GM12878 (cell line): ENCODE measurements around the gene SCYL3. TPM values are rescaled to one million over a fixed set of nuclear protein-coding genes. Genes with fewer than 3 reads are reported as not detected.

ENCODE experiments used
- ATAC-seq: fragments of 200-7000 bp; cut with Tn5 transposase; 3 replicates; pipeline ENCODE4 v1.9.1; 2020; ENCODE audit warnings: mild to moderate bottlenecking, moderate library complexity
- BruUV-seq: library from RNA; stranded (reverse); fragments of 400-500 nt; replicated peaks from 2 replicates; lab custom pipeline; 2021; lab: Mats Ljungman, UMichigan
- CTCF ChIA-PET: fragments of 300-600 bp; sonication (Branson Sonifier 250); formaldehyde crosslinking; extraction: SDS; loops from one replicate; lab custom pipeline; 2021; ENCODE audit warnings: inconsistent platforms; lab: Yijun Ruan, JAX
- POLR2A ChIA-PET: fragments of 350-600 bp; formaldehyde crosslinking; extraction: SDS; loops from one replicate; lab custom pipeline; 2021; ENCODE audit warnings: inconsistent platforms; lab: Charles Lee
- RAD21 ChIA-PET: fragments of 300-600 bp; sonication (Branson Sonifier 250); formaldehyde crosslinking; loops from one replicate; lab custom pipeline; 2023; ENCODE audit warnings: antibody characterized with exemption; ENCODE audit not compliant: unreplicated experiment; lab: Charles Lee
- SMC1A ChIA-PET: fragments of 300-600 bp; sonication (Branson Sonifier 250); formaldehyde crosslinking; loops from one replicate; lab custom pipeline; 2023; ENCODE audit not compliant: unreplicated experiment, uncharacterized antibody; lab: Charles Lee
- DNase-seq: peaks from one replicate; pipeline ENCODE4 v3.0.0-alpha.2; 2011; ENCODE audit warnings: low read depth, low spot score
- FAIRE-seq: peaks from 3 replicates; lab custom pipeline; 2011; peaks lifted over from hg19 to GRCh38; lab: Jason Lieb, UNC
- H2AFZ ChIP-seq: 2 replicates; pipeline ENCODE4 v1.6.0; 2011; ENCODE audit warnings: low read depth, low read length, control low read depth; ENCODE audit not compliant: control insufficient read depth
- H3K27ac ChIP-seq: 2 replicates; pipeline ENCODE4 v1.5.1; 2011; ENCODE audit warnings: control low read depth; ENCODE audit not compliant: control insufficient read depth, insufficient read depth
- H3K27me3 ChIP-seq, 2 experiments: replicated peaks in 1 of 2; 2 replicates each; pipeline versions ENCODE4 v1.6.0 to v1.6.1; 2011; ENCODE audit warnings: low read length in 1 of 2; ENCODE audit not compliant: control insufficient read depth in 2 of 2, insufficient read depth in 2 of 2
- H3K36me3 ChIP-seq, 2 experiments: 2 replicates each; pipeline ENCODE4 v1.5.1; 2011; ENCODE audit warnings: low read length in 1 of 2; ENCODE audit not compliant: control insufficient read depth in 2 of 2, insufficient read depth in 2 of 2
- H3K4me1 ChIP-seq: 2 replicates; pipeline ENCODE4 v1.6.1; 2011; ENCODE audit warnings: mild to moderate bottlenecking, low read length, moderate library complexity, mixed read lengths; ENCODE audit not compliant: control insufficient read depth, insufficient read depth
- H3K4me2 ChIP-seq: 2 replicates; pipeline ENCODE4 v1.6.0; 2011; ENCODE audit warnings: control low read depth; ENCODE audit not compliant: control insufficient read depth, insufficient read depth
- H3K4me3 ChIP-seq: fragments of 200-600 bp; sonication (generic); 2 replicates; pipeline ENCODE4 v1.5.1; 2016
- H3K79me2 ChIP-seq: 2 replicates; pipeline ENCODE4 v1.6.0; 2011; ENCODE audit warnings: low read length; ENCODE audit not compliant: control insufficient read depth, insufficient read depth
- H3K9ac ChIP-seq: 2 replicates; pipeline ENCODE4 v1.8.0; 2011; ENCODE audit warnings: low read length, control low read depth, mixed read lengths; ENCODE audit not compliant: control insufficient read depth, insufficient read depth
- H3K9me3 ChIP-seq: replicated peaks from 3 replicates; pipeline ENCODE4 v1.5.1; 2011; ENCODE audit warnings: mild to moderate bottlenecking, low read length; ENCODE audit not compliant: control insufficient read depth, insufficient read depth
- H4K20me1 ChIP-seq: 2 replicates; pipeline ENCODE4 v1.6.0; 2011; ENCODE audit not compliant: control insufficient read depth, insufficient read depth
- ATF3 ChIP-seq: IDR thresholded peaks from 2 replicates; pipeline ENCODE4 v1.6.1; 2011; ENCODE audit warnings: low read depth, mild to moderate bottlenecking, low read length, moderate library complexity, borderline replicate concordance; ENCODE audit errors: extremely low read depth
- BMI1 ChIP-seq: fragments of 450-650 bp; IDR thresholded peaks from 2 replicates; pipeline ENCODE4 v1.6.1; 2016; ENCODE audit warnings: mild to moderate bottlenecking, moderate library complexity, borderline replicate concordance
- CREM ChIP-seq: IDR thresholded peaks from 2 replicates; pipeline ENCODE4 v1.6.1; 2014; ENCODE audit warnings: antibody characterized with exemption, low read depth
- CTCF ChIP-seq, 3 experiments: IDR thresholded peaks in 2 of 3; conservative IDR thresholded peaks in 1 of 3; 2 replicates each; pipeline ENCODE4 v1.5.1; 2011; ENCODE audit warnings: low read depth in 3 of 3, low read length in 3 of 3, mild to moderate bottlenecking in 3 of 3, control low read depth in 2 of 3, moderate library complexity in 2 of 3, inconsistent platforms in 1 of 3, mixed read lengths in 1 of 3; ENCODE audit not compliant: control insufficient read depth in 2 of 3, insufficient read depth in 1 of 3; ENCODE audit errors: extremely low read depth in 1 of 3
- GATAD2B ChIP-seq: fragments of 450-650 bp; conservative IDR thresholded peaks from 2 replicates; pipeline ENCODE4 v1.6.1; 2017; ENCODE audit warnings: low read depth, mild to moderate bottlenecking, moderate library complexity
- HDAC2 ChIP-seq: fragments of 200-600 bp; sonication (generic); IDR thresholded peaks from 2 replicates; pipeline ENCODE4 v1.6.1; 2017
- IKZF2 ChIP-seq, 2 experiments: fragments of 450-650 bp; IDR thresholded peaks; 2 replicates each; pipeline ENCODE4 v1.6.1; 2017; ENCODE audit warnings: mild to moderate bottlenecking in 2 of 2, moderate library complexity in 2 of 2
- PAX8 ChIP-seq: fragments of 450-650 bp; IDR thresholded peaks from 2 replicates; pipeline ENCODE4 v1.6.1; 2017; ENCODE audit warnings: mild to moderate bottlenecking, moderate library complexity
- RCOR1 ChIP-seq: conservative IDR thresholded peaks from 2 replicates; pipeline ENCODE4 v1.6.1; 2012; ENCODE audit warnings: low read depth, low read length, improper control_type of control experiment
- SMAD1 ChIP-seq: fragments of 450-650 bp; IDR thresholded peaks from 2 replicates; pipeline ENCODE4 v1.6.1; 2018; ENCODE audit warnings: mild to moderate bottlenecking, low read depth; ENCODE audit not compliant: partially characterized antibody
- WGBS: methylation state at CpG from one replicate; pipeline ENCODE4 v1.1.6; 2016; ENCODE audit warnings: low lambda C conversion rate; ENCODE audit not compliant: insufficient replicate concordance, insufficient coverage; ENCODE audit errors: missing lambda C conversion rate; 5-methylcytosine and 5-hydroxymethylcytosine counted together
- in situ Hi-C: fragments of 300-500 bp; cut with MboI; formaldehyde crosslinking; loops from 9 replicates; pipeline ENCODE4 v1.14.3; 2018; ENCODE audit warnings: mixed read lengths
- intact Hi-C: fragments of 100-400 bp; cut with micrococcal nuclease; formaldehyde crosslinking; loops from one replicate; pipeline ENCODE4 v1.14.2; 2022; ENCODE audit not compliant: unreplicated experiment
- polyA plus RNA-seq, 11 experiments: library from polyadenylated mRNA; depleted of rRNA in 4 of 11; unstranded in 6 of 11; stranded (reverse) in 5 of 11; fragments of >200 nt; fragmentation: Nextera tagmentation in 4 of 11; fragmentation: Illumina TruSeq in 1 of 11; extraction: Ambion mirVana in 4 of 11; extraction: Trizol in 1 of 11; gene quantifications; 1 replicate in 1 of 11; 2 replicates in 10 of 11; pipeline versions ENCODE4 v1.2.1 to v1.2.3, GENCODE V29; 2011 to 2016; ENCODE audit warnings: inconsistent platforms in 2 of 11, missing spikeins in 2 of 11, low read depth in 1 of 11
- total RNA-seq, 4 experiments: library from RNA; depleted of rRNA in 3 of 4; stranded (reverse); fragments of >200 nt in 3 of 4; fragmentation: Illumina TruSeq in 1 of 4; extraction: Trizol in 1 of 4; gene quantifications; 2 replicates each; pipeline versions ENCODE4 v1.2.1 to v1.2.3, GENCODE V29; 2013 to 2021

Gene SCYL3
- total and polyA plus RNA-seq, 10 of the 15 experiments (the other 5 are each of a cell fraction or from before 2014, with no cell fraction given): 4.3 to 14.3 (median 10.3) TPM

- no peak for DNase-seq
- Histone ChIP-seq H3K79me2 (no peaks in the 10 kb centered on the region), H3K4me1 (no peaks in the 10 kb centered on the region), H3K9me3 (peaks cover 3% of the 10 kb centered on the region; the same call in 2 of the 3 replicates), H3K4me2 (no peak overlapping the region), H3K36me3 (peaks cover 16 to 42% of the 10 kb centered on the region in 2 experiments), H3K4me3 (no peak overlapping the region), H2AFZ (no peak overlapping the region), H4K20me1 (no peaks in the 10 kb centered on the region), H3K27me3 (no peaks in the 10 kb centered on the region), H3K9ac (no peak overlapping the region), H3K27ac (no peak overlapping the region)
- intact Hi-C loops (no loop called here), in situ Hi-C loops (no loop called here)
- no peak for TF ChIP-seq ATF3
- no peak for TF ChIP-seq GATAD2B
- TF ChIP-seq PAX8: no peak
- no peak for TF ChIP-seq CREM
- TF ChIP-seq HDAC2: no peak
- TF ChIP-seq CTCF (IDR thresholded peaks at IDR 0.05 in 2 of 3, conservative IDR thresholded peaks at IDR 0.05 in 1 of 3; ENCODE audit: control insufficient read depth in 2 of 3, extremely low read depth in 1 of 3, insufficient read depth in 1 of 3, low read depth in 3 of 3, low read length in 3 of 3): no peak
- no peak for TF ChIP-seq RCOR1
- TF ChIP-seq SMAD1: no peak
- no peak for TF ChIP-seq IKZF2 (IDR thresholded peaks at IDR 0.05)
- no peak for TF ChIP-seq BMI1
- ChIA-PET POLR2A (interaction anchor here (0.9 to 1.5 kb wide), 2 partner anchors 10 to 11 kb away, joined by 3 to 4 read pairs; no protein-coding TSS in a partner anchor), SMC1A (interaction anchor here (1.0 to 1.8 kb wide), 2 partner anchors 16 to 23 kb away, joined by 3 to 13 read pairs; no protein-coding TSS in a partner anchor), CTCF (interaction anchor here (0.6 to 1.4 kb wide), 4 partner anchors 12 to 642 kb away, joined by 3 to 5 read pairs (median 3); no protein-coding TSS in a partner anchor), RAD21 (no interaction called here)
- no TSS peak for BruUV-seq
- no peak for FAIRE-seq
- ATAC-seq: no peak
- WGBS: 80% methylated on average over 2 of the region's 2 CpGs
Measured at GRCh38 chr1:169868978-169869377, 24.7 kb downstream of the SCYL3 start.
